NB4 (cell line): ENCODE data around the gene MYRF.

ENCODE experiments used
- CTCF ChIP-seq: IDR thresholded peaks from one replicate; pipeline ENCODE4 v1.5.1; 2012; ENCODE audit warnings: low read depth, low read length
- MAX ChIP-seq: IDR thresholded peaks from 2 replicates; pipeline ENCODE4 v1.6.1; 2011; ENCODE audit warnings: low read depth, low read length
- POLR2A ChIP-seq: IDR thresholded peaks from 2 replicates; pipeline ENCODE4 v1.6.1; 2011; ENCODE audit warnings: mild to moderate bottlenecking; ENCODE audit not compliant: insufficient read length; ENCODE audit errors: extremely low read depth

GRCh38 chr11:61731211-61731951 is 21.1 kb upstream of the MYRF start:
- TF ChIP-seq CTCF (no peak), MAX (no peak), POLR2A (no peak)
